GM21576 (cell line): ENCODE data around the gene PHACTR1.
"Not testable (repeated sequence)": the region's sequence is repeated elsewhere in the genome, so short reads cannot be mapped to it uniquely, and the experiment has no call there.

Source experiments
- ATAC-seq: cut with Tn5 transposase; IDR thresholded peaks from one replicate; pipeline ENCODE4 v1.9.1; 2021; ENCODE audit warnings: mild to moderate bottlenecking, moderate library complexity; ENCODE audit not compliant: unreplicated experiment

The PHACTR1 gene

GRCh38 chr6:12716298-12716916, at the start of gene PHACTR1:
Gene PHACTR1, plus strand, starts transcription at chr6:12716767.
- ATAC-seq, result no peak

GRCh38 chr6:12666886-12667285, 49.7 kb upstream of the PHACTR1 start:
- no peak for ATAC-seq

- ATAC-seq, result no peak
These were observed 40.6 kb upstream of the PHACTR1 start for GRCh38 chr6:12675931-12676330.

GRCh38 chr6:12679341-12679740, 37.2 kb upstream of the PHACTR1 start:
- no peak for ATAC-seq

- no peak for ATAC-seq
These were observed 23.4 kb upstream of the PHACTR1 start for GRCh38 chr6:12693122-12693521.

DNA sequence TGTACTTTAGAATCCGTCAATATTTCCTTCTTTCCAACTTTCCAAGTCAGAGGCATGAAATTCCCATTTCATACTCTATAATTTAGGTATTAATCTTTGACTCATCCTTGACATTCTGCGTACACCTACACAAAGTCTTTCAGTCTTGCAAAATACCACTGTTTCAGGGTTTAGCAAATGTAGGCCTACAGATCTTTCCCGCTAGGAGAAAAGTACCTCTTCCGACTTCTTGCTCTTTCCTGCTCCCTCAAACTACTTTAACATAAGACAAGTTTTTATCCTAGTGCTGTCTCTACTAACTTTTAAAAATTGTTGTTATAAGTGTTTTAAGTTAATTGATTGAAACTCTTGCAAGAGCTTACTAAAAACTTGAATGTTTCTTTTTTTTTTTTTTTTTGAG, 18.3 kb upstream of the PHACTR1 start:
- no peak for ATAC-seq

- ATAC-seq, result no peak
These were observed 11.6 kb upstream of the PHACTR1 start for GRCh38 chr6:12704946-12705345.

GRCh38 chr6:12709116-12709515, 7.5 kb upstream of the PHACTR1 start:
- no peak for ATAC-seq

- ATAC-seq, result no peak
These were observed 6.9 kb upstream of the PHACTR1 start for GRCh38 chr6:12709556-12710232.

DNA sequence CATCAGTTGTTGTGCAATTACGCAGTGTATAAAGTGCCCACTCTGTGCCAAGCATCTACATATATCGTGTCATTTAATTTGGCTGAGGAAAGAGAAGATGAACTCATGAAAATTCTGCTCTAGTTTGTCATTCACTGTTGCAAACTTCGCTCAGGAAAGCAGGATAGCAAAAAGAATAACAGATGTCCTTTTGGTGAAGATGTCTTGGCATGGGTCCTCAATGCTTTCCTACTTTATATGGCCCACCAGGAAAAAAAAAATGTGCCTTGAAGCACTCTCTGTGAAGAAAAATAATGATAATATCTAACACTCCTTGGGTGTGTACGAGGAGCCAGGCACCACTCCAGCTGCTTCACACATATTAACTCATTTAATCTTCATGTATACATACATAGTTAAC, 5.6 kb upstream of the PHACTR1 start:
- ATAC-seq, result no peak

DNA sequence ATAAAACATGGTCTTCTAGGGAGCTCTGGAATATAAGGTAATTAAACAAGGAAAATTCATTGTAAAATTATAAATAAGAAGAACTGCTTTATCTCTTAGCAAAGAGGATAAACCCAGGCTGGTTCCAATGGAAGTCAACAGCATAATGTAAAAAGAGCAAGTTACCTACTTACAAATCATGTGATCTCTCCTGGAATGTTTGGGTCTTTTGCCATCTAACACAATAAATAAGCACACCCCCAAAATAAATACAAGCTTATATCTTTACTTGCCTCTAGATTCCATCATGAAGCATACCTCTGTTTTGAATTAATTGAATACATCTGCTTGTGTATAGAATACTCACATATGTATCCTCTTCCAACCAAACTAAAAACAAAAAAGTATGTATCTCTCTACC, 2.5 kb upstream of the PHACTR1 start:
- ATAC-seq, result no peak

DNA sequence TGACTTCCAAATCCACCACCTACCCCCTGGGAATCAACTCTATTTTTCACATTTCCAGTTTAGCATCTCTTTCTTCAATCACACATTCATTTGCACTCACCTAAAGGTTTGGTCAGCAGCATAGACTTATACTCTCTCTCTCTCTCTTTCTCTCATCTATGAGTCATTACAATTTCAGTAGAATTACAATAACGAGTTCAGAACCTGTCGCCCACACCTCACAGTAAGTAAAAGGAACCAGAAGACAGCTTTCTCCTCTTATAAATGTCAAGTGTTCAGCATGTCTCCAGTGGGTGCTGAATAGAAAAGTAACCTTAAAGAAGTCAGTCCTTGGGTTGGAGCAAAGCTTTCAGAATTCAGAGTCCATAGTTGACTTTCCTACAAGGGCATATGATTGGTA, 1.1 kb upstream of the PHACTR1 start:
- no peak for ATAC-seq

- no peak for ATAC-seq
These were observed 789 bp downstream of the PHACTR1 start for GRCh38 chr6:12717356-12717755.

GRCh38 chr6:12718015-12718414, 1.4 kb downstream of the PHACTR1 start:
- ATAC-seq, result no peak

DNA sequence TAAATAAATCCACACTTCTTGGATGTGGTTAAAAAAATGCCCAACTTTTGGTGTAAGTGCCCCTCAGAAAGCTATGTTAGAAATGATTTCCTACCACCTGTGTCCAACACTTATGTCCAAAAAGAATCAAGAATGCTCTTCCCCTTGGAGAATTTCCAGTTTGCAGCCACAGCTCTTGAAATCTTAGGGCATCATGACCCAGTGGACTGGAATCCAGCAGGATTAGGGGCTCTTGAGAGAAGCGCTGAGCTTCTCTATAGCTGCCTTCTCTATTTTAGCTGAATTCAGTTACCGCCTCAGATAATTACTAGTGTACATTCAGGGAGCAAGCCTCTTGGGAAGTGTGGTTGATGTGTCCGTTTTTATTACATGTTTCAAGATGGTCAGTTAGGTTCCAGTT, 2.5 kb downstream of the PHACTR1 start:
- ATAC-seq, result no peak

GRCh38 chr6:12720310-12720709, 3.7 kb downstream of the PHACTR1 start:
- ATAC-seq, result no peak

DNA sequence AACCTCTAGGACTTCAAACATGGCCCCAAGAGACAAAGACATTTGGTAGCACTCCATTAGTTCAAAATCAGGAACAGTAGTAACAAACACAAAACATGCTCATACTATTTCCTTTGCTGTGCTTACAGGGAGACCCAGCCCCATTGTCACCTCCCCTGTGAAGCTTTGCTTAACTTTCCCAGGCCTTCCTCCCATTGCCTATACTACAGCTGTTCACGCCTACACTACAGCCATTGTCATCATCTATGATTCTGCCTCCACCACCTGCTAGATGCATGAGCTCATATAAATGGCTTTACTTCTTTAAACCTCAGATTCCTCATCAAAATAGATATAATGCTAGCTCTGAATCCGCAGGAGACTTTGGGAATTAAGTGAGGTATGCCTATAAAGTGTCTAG, 8.7 kb downstream of the PHACTR1 start:
- no peak for ATAC-seq

DNA sequence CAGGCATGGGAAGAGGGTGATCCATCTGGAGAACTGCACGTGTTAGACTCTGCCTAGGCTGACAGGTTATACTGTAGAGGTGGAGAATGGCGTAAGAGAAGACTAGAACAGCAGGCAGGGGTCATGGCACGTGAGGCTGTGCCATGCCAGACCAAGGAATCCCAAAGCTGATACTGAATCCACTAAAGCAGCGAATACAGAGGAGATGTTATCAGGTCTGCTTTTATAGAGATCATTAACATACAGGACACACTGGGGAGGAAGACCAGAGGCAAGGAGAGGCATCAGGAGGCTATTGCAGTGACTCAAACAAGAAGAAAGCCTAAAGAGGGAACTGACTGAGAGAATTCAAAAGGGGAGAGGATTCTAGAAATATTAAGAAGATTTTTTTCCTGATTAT, 12.9 kb downstream of the PHACTR1 start:
- ATAC-seq, result no peak

DNA sequence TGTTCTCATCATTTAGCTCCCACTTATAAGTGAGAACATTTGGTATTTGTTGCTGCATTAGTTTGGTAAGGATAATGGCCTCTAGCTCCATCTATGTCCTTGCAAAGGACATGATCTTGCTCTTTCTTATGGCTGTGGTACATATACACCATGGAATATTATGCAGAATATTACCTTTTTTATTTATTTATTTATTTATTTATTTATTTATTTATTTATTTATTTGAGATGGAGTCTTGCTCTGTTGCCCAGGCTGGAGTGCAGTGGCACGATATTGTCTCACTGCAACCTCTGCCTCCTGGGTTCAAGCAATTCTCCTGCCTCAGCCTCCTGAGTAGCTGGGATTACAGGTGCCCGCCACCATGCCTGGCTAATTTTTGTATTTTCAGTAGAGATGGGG, 14.2 kb downstream of the PHACTR1 start:
- ATAC-seq, result not testable (repeated sequence)

DNA sequence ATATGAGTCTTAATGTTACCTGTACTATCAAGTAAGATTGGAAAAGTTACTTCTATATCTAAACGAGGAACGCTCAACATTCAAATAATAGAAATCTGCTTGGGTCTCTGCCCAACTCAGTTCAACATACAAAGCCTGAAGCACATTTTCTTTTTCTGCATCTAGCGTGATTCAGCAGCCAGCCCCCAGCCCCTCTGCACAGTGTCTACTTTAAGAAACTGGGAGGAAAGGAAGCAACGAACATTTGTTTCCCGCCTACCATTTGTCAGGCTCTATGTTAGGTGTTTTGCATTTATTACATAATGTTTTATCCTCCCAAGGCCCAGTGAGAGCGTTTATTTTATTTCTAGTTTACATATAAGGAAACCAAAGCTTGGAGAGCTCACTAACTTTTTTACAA, 17.3 kb downstream of the PHACTR1 start:
- ATAC-seq, result no peak

- ATAC-seq, result no peak
These were observed 19.2 kb downstream of the PHACTR1 start for GRCh38 chr6:12735786-12736185.

DNA sequence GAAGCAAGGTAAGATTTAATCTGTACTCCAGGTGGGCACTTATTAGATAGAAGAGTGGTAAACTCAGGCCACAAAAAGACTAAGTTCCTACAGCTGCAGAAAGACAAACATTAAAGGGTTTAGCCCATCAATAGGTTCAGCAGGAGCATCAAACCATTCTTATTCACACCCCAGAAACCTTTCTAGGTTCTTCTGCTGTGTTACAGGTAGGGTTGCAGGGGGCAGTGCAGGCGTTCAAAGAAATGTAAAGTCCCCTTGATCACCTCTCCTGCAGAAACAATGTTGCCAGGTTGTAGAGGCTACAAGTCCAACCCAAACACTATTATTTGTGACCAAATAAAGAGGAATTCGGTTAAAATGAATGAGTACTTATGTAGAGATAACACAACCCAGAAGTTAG, 31.8 kb downstream of the PHACTR1 start:
- ATAC-seq, result no peak
